ENCODE data around the gene PKIG.

DNA sequence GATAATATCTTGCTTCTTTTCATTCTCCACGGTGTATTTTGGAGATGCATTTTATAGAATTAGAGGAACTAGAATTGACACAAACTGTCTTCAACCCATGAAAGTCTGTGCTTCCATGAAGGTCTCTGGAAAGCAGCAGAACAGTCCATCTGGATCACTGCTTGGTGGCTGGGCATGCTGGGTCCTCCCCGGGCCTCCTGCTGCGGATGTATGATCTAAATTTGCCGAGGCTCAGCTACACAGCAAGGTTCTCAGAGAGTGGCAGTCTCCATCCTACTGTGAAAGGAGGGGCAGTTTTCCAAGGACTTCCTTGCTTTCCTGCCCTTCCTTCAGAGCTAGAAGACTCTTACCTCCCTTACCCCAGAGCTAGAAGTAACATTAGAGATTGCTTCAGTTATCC lies 15.1 kb downstream of the PKIG start:
- TF ChIP-seq EZH2 (IDR thresholded peaks at IDR 0.05; ENCODE audit: low read length), result no peak
- TF ChIP-seq, protein P1, sequence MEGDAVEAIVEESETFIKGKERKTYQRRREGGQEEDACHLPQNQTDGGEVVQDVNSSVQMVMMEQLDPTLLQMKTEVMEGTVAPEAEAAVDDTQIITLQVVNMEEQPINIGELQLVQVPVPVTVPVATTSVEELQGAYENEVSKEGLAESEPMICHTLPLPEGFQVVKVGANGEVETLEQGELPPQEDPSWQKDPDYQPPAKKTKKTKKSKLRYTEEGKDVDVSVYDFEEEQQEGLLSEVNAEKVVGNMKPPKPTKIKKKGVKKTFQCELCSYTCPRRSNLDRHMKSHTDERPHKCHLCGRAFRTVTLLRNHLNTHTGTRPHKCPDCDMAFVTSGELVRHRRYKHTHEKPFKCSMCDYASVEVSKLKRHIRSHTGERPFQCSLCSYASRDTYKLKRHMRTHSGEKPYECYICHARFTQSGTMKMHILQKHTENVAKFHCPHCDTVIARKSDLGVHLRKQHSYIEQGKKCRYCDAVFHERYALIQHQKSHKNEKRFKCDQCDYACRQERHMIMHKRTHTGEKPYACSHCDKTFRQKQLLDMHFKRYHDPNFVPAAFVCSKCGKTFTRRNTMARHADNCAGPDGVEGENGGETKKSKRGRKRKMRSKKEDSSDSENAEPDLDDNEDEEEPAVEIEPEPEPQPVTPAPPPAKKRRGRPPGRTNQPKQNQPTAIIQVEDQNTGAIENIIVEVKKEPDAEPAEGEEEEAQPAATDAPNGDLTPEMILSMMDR (optimal IDR thresholded peaks at IDR 0.05 in 1 of 3, IDR thresholded peaks at IDR 0.05 in 1 of 3, conservative IDR thresholded peaks at IDR 0.05 in 1 of 3; ENCODE audit: extremely low read depth in 1 of 3, insufficient read depth in 2 of 3, low read length in 3 of 3), result no peak
